HG02678 (cell line): Measurements from ENCODE around the gene CCDC136.

Experiments
- ATAC-seq: cut with Tn5 transposase; IDR thresholded peaks from one replicate; pipeline ENCODE4 v1.9.1; 2021; ENCODE audit warnings: mild to moderate bottlenecking, moderate library complexity; ENCODE audit not compliant: unreplicated experiment

CCDC136 gene

GRCh38 chr7:128859232-128860157, 67.7 kb downstream of the CCDC136 start:
- no peak for ATAC-seq

- no peak for ATAC-seq
Measured at GRCh38 chr7:128860158-128861073, 68.6 kb downstream of the CCDC136 start.

- ATAC-seq = no peak
Measured at GRCh38 chr7:128861957-128862570, 70.3 kb downstream of the CCDC136 start.

GRCh38 chr7:128862571-128863432, 71.0 kb downstream of the CCDC136 start, which contains the start of gene ATP6V1F:
Gene ATP6V1F, plus strand, starts transcription at chr7:128862856. Its CDS starts 49 bp downstream, at chr7:128862905.
- peak; percentile 88 for ATAC-seq

- ATAC-seq = peak; percentile 27
Measured at GRCh38 chr7:128863433-128863989, 71.7 kb downstream of the CCDC136 start.

GRCh38 chr7:128865303-128865702, 73.5 kb downstream of the CCDC136 start:
- no peak for ATAC-seq

- ATAC-seq = no peak
Measured at GRCh38 chr7:128865996-128866877, 74.5 kb downstream of the CCDC136 start.

- no peak for ATAC-seq
Measured at GRCh38 chr7:128867241-128867640, 75.5 kb downstream of the CCDC136 start.

GRCh38 chr7:128867842-128868623, 76.3 kb downstream of the CCDC136 start:
- ATAC-seq = no peak

GRCh38 chr7:128868624-128869137, 76.9 kb downstream of the CCDC136 start:
- no peak for ATAC-seq

- peak; percentile 64 for ATAC-seq
Measured at GRCh38 chr7:128869138-128869943, 77.6 kb downstream of the CCDC136 start.

- peak; percentile 29 for ATAC-seq
Measured at GRCh38 chr7:128869944-128870285, 78.1 kb downstream of the CCDC136 start.

- ATAC-seq = no peak
Measured at GRCh38 chr7:128871050-128871449, 79.3 kb downstream of the CCDC136 start.
